OCI-LY3 (cell line): ENCODE data around the gene MYL3.

Source experiments
- EZH2phosphoT487 ChIP-seq: fragments of 200-600 bp; shearing (Covaris generic); IDR thresholded peaks from 2 replicates; pipeline ENCODE4 v1.6.1; 2018; ENCODE audit warnings: antibody characterized with exemption, mixed run types, low read depth
- TF ChIP-seq, protein P1 (sequence below): fragments of 200-600, 300-600 bp; sonication (generic); IDR thresholded peaks from 2 replicates; pipeline ENCODE4 v1.5.1; 2014; ENCODE audit warnings: antibody characterized with exemption, low read length, low read depth

DNA sequence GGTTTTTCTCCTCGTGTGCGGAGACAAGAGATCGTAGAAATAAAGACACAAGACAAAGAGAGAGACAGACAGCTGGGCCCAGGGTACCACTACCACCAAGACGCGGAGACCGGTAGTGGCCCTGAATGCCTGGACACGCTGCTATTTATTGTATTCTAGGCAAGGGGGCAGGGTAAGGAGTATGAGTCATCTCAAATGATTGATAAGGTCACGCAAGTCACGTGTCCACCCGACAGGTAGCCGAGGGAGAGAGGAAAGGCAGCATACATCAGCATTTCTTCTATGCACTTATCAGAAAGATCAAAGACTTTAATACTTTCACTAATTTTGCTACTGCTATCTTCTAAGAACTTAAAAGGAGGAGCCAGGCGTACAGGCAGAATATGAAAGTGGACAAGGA lies 28.2 kb downstream of the MYL3 start:
- TF ChIP-seq, protein P1, sequence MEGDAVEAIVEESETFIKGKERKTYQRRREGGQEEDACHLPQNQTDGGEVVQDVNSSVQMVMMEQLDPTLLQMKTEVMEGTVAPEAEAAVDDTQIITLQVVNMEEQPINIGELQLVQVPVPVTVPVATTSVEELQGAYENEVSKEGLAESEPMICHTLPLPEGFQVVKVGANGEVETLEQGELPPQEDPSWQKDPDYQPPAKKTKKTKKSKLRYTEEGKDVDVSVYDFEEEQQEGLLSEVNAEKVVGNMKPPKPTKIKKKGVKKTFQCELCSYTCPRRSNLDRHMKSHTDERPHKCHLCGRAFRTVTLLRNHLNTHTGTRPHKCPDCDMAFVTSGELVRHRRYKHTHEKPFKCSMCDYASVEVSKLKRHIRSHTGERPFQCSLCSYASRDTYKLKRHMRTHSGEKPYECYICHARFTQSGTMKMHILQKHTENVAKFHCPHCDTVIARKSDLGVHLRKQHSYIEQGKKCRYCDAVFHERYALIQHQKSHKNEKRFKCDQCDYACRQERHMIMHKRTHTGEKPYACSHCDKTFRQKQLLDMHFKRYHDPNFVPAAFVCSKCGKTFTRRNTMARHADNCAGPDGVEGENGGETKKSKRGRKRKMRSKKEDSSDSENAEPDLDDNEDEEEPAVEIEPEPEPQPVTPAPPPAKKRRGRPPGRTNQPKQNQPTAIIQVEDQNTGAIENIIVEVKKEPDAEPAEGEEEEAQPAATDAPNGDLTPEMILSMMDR, result no peak
- no peak for TF ChIP-seq EZH2phosphoT487
